Mesothelial cell of epicardium (in vitro differentiated cells): ENCODE measurements around the gene FAM20C. TPM values are rescaled to one million over a fixed set of nuclear protein-coding genes. Genes with fewer than 3 reads are reported as not detected.
A peak's percentile ranks its signal among the peaks of the same experiment; 100 is the strongest.

Source experiments
- DNase-seq, 2 experiments: peaks; one replicate each; pipeline ENCODE4 v3.0.0; 2021; ENCODE audit warnings: low spot score in 2 of 2; ENCODE audit not compliant: unreplicated experiment in 2 of 2
- H3K27ac Mint-ChIP-seq: 2 replicates; pipeline ENCODE4 v1.8.0; 2021; ENCODE audit warnings: mixed read lengths
- H3K27me3 Mint-ChIP-seq: 2 replicates; pipeline ENCODE4 v1.8.0; 2021; ENCODE audit warnings: low read depth, mixed read lengths
- H3K36me3 Mint-ChIP-seq: 2 replicates; pipeline ENCODE4 v1.8.0; 2021; ENCODE audit warnings: mixed read lengths
- H3K4me1 Mint-ChIP-seq: 2 replicates; pipeline ENCODE4 v1.8.0; 2021; ENCODE audit warnings: mixed read lengths
- H3K4me3 Mint-ChIP-seq: 2 replicates; pipeline ENCODE4 v1.8.0; 2021; ENCODE audit warnings: mild to moderate bottlenecking, moderate library complexity, mixed read lengths
- H3K9me3 Mint-ChIP-seq: 2 replicates; pipeline ENCODE4 v1.8.0; 2021; ENCODE audit warnings: mixed read lengths
- CTCF ChIP-seq: fragments of 200-600 bp; sonication (generic); IDR thresholded peaks from one replicate; pipeline ENCODE4 v1.5.0; 2021; ENCODE audit warnings: antibody characterized with exemption; ENCODE audit not compliant: unreplicated experiment
- total RNA-seq: library from RNA; stranded (reverse); gene quantifications from 3 replicates; pipeline ENCODE4 v1.2.1, GENCODE V29; 2021

The FAM20C gene
- total RNA-seq, 1 donor from 2014 or later, result 17.8 TPM

- Mint-ChIP-seq H3K4me3 (no peak overlapping the region), H3K36me3 (no peaks in the 10 kb centered on the region), H3K27me3 (peaks cover 36% of the 10 kb centered on the region), H3K9me3 (no peaks in the 10 kb centered on the region), H3K4me1 (peaks cover 16% of the 10 kb centered on the region), H3K27ac (peak overlapping the region; percentile 68)
- DNase-seq, result no peak
- no peak for TF ChIP-seq CTCF
Observed at GRCh38 chr7:166338-167060, 25.9 kb upstream of the FAM20C start.

- Mint-ChIP-seq H3K36me3 (no peaks in the 10 kb centered on the region), H3K27me3 (peaks cover 35% of the 10 kb centered on the region), H3K4me3 (no peak overlapping the region), H3K4me1 (peaks cover 16% of the 10 kb centered on the region), H3K9me3 (no peaks in the 10 kb centered on the region), H3K27ac (peak overlapping the region; percentile 56)
- no peak for TF ChIP-seq CTCF
- no peak for DNase-seq
Observed at GRCh38 chr7:167090-167855, 25.1 kb upstream of the FAM20C start.

GRCh38 chr7:167976-168791 is 24.2 kb upstream of the FAM20C start:
- TF ChIP-seq CTCF, result no peak
- H3K9me3 Mint-ChIP-seq, result no peaks in the 10 kb centered on the region
- no peak overlapping the region for H3K27ac Mint-ChIP-seq
- H3K4me3 Mint-ChIP-seq, result no peak overlapping the region
- no peak for DNase-seq
- H3K36me3 Mint-ChIP-seq, result no peaks in the 10 kb centered on the region
- H3K27me3 Mint-ChIP-seq, result peaks cover 27% of the 10 kb centered on the region
- peaks cover 13% of the 10 kb centered on the region for H3K4me1 Mint-ChIP-seq

DNA sequence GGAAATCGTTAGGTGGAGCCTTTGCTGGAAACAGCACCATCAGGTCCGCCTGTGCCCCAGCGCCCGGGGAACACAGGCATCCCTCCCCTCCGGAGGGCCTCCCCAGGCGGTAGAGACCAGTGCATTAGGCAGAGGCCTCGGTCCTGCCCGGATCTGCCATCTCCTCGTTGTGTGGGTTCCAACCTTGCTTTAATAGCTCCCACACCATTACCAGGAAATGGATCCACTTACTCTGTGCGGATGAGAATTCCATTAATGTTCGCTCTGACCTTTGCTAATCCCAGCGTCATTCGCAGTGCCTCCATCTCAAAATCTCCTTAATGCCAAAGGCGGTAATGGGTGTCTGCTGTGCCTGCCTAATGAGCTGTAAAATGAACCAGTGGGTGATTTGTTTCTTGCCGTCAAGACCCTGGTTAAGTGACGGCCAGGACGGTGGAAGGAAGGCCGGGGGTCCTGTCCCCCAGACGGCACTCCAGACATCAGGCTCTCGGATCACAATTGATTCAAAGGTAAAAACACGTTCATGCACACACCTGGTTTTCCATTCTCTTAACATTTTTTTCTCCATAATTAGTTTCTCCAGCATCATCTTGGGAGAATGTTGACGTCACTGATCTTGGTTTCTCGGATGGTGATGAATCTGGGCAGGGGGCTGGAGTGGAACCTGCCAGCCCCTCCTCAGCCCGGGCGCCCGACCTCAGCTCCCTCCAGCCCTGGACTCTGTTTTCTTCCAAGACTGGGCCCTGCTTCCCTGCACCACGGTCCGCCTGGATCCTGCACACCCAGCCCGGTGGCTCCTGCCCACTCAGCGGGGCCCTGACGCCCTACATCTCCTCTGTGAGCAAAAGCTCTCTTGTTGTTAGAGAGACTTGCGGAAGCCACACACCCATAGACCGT is 22.8 kb upstream of the FAM20C start:
- Mint-ChIP-seq H3K4me1 (peaks cover 16% of the 10 kb centered on the region), H3K36me3 (no peaks in the 10 kb centered on the region), H3K4me3 (no peak overlapping the region)

More for the DNA sequence above, 22.8 kb upstream of the FAM20C start:
- no peak for TF ChIP-seq CTCF
- Mint-ChIP-seq H3K27me3 (peaks cover 19% of the 10 kb centered on the region), H3K27ac (no peak overlapping the region), H3K9me3 (no peaks in the 10 kb centered on the region)
- no peak for DNase-seq
